Upper lobe of left lung (tissue), 4 donors: Measurements from ENCODE around the gene CEBPZOS.

ENCODE experiments used
- EP300 ChIP-seq, 4 donors: sonication (generic); formaldehyde crosslinking; IDR thresholded peaks; one replicate each; pipeline ENCODE4 v1.5.1; 2017; ENCODE audit warnings: antibody characterized with exemption in 4 of 4, control low read depth in 2 of 4
- POLR2A ChIP-seq, 4 donors: fragments of 450-650 bp; IDR thresholded peaks; one replicate each; pipeline ENCODE4 v1.5.1; 2016 to 2017; ENCODE audit warnings: antibody characterized with exemption in 4 of 4, mild to moderate bottlenecking in 2 of 4
- TF ChIP-seq, protein P1 (sequence below), 6 experiments: fragments of 450-650 bp in 4 of 6; fragments of 200-600 bp in 2 of 6; sonication (generic) in 2 of 6; IDR thresholded peaks; one replicate each; pipeline ENCODE4 v1.5.1; 2016 to 2019; ENCODE audit warnings: antibody characterized with exemption in 6 of 6

DNA sequence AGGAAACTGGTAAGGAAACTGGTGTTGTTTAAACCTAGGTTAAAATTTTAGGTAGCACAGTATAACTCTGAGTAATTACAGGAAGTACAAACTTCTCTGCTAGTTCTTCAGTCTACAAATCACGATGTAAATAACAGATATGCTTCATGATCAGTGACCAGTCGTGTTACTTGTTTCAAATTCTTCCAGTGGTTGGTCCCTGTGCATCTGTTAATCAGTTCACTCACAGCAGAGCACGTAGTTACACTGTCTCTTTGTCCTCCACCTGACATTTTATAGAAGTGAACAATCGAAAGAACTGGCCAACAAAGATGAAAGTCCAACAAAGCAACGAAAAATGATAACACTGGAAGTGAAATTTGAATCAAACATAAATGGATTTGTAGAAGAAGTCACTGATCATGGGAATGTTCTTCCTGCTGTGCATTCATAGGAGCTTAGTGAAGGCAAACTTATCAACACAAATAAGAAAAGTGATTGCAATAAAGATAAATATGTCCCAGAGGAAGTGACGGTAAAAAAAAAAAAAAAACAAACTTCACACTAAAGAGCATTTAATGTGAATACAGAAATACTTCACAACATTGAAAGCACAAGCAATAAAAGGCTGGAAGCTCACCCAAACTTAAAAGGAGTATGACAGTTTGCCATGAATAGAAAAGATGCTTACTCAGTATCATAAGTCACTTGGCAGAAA is 46.5 kb upstream of the CEBPZOS start:
- TF ChIP-seq POLR2A (IDR thresholded peaks at IDR 0.05), result no peak
- TF ChIP-seq, protein P1, sequence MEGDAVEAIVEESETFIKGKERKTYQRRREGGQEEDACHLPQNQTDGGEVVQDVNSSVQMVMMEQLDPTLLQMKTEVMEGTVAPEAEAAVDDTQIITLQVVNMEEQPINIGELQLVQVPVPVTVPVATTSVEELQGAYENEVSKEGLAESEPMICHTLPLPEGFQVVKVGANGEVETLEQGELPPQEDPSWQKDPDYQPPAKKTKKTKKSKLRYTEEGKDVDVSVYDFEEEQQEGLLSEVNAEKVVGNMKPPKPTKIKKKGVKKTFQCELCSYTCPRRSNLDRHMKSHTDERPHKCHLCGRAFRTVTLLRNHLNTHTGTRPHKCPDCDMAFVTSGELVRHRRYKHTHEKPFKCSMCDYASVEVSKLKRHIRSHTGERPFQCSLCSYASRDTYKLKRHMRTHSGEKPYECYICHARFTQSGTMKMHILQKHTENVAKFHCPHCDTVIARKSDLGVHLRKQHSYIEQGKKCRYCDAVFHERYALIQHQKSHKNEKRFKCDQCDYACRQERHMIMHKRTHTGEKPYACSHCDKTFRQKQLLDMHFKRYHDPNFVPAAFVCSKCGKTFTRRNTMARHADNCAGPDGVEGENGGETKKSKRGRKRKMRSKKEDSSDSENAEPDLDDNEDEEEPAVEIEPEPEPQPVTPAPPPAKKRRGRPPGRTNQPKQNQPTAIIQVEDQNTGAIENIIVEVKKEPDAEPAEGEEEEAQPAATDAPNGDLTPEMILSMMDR (IDR thresholded peaks at IDR 0.05), result no peak
- TF ChIP-seq EP300 (IDR thresholded peaks at IDR 0.05), result no peak
